ENCODE results near the gene PAPPA2. TPM values are rescaled to one million over a fixed set of nuclear protein-coding genes. Genes with fewer than 3 reads are reported as not detected.
A peak's percentile ranks its signal among the peaks of the same experiment; 100 is the strongest.

PAPPA2 gene
- total RNA-seq, 6 donors from 2014 or later, result under 0.01 to 2.4 (median 0.45) TPM

- Histone ChIP-seq H3K27ac (no peak overlapping the region), H3K27me3 (no peaks in the 10 kb centered on the region), H3K36me3 (no peaks in the 10 kb centered on the region), H3K4me3 (no peak overlapping the region), H3K4me1 (no peaks in the 10 kb centered on the region), H3K9me3 (no peaks in the 10 kb centered on the region)
- no peak for DNase-seq
- ATAC-seq (ENCODE audit: low FRiP score in 2 of 2), result no peak
- WGBS, 2 donors, result 71 to 72% methylated on average over 1 of the region's 1 CpG
- TF ChIP-seq EP300 (IDR thresholded peaks at IDR 0.05) (no peak), POLR2A (IDR thresholded peaks at IDR 0.05) (no peak)
These were observed 22.1 kb downstream of the PAPPA2 start for GRCh38 chr1:176485083-176485482.

DNA sequence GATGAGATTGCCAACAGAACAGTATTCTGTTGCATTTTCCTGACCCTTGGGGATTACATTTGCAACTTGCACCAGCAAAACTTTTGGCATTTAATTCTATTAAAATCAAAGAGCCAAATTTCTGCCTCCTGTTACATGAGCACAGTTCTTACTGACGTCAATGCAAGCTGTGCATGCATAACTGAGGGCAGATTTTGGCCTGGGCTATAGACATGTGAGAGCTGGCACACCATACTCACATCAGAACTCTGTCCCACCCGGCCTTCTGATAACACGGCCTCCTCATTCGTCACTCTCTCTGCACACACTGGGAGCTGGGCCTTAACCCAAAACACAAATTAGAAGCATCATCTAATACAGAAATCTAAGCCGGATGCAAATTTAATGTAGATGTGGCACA is 31.5 kb downstream of the PAPPA2 start:
- ATAC-seq (ENCODE audit: low FRiP score in 2 of 2) (peak in 1 of 2 donors; percentile 40), DNase-seq (no peak)
- Histone ChIP-seq H3K27me3 (no peaks in the 10 kb centered on the region), H3K9me3 (no peaks in the 10 kb centered on the region), H3K36me3 (no peaks in the 10 kb centered on the region), H3K27ac (no peak overlapping the region), H3K4me1 (no peaks in the 10 kb centered on the region), H3K4me3 (no peak overlapping the region)
- TF ChIP-seq POLR2AphosphoS5 (IDR thresholded peaks at IDR 0.05), result no peak
- TF ChIP-seq POLR2A (IDR thresholded peaks at IDR 0.05), result no peak
- no peak for TF ChIP-seq EP300 (IDR thresholded peaks at IDR 0.05)
- TF ChIP-seq, protein P1, sequence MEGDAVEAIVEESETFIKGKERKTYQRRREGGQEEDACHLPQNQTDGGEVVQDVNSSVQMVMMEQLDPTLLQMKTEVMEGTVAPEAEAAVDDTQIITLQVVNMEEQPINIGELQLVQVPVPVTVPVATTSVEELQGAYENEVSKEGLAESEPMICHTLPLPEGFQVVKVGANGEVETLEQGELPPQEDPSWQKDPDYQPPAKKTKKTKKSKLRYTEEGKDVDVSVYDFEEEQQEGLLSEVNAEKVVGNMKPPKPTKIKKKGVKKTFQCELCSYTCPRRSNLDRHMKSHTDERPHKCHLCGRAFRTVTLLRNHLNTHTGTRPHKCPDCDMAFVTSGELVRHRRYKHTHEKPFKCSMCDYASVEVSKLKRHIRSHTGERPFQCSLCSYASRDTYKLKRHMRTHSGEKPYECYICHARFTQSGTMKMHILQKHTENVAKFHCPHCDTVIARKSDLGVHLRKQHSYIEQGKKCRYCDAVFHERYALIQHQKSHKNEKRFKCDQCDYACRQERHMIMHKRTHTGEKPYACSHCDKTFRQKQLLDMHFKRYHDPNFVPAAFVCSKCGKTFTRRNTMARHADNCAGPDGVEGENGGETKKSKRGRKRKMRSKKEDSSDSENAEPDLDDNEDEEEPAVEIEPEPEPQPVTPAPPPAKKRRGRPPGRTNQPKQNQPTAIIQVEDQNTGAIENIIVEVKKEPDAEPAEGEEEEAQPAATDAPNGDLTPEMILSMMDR (IDR thresholded peaks at IDR 0.05), result no peak
- WGBS, 2 donors, result 77 to 83% methylated on average over 5 of the region's 5 CpGs

GRCh38 chr1:176499671-176500070 is 36.7 kb downstream of the PAPPA2 start:
- TF ChIP-seq, protein P1 (IDR thresholded peaks at IDR 0.05), result no peak
- TF ChIP-seq POLR2A (IDR thresholded peaks at IDR 0.05) (no peak), EP300 (IDR thresholded peaks at IDR 0.05) (no peak), POLR2AphosphoS5 (IDR thresholded peaks at IDR 0.05) (no peak)
- DNase-seq (no peak), ATAC-seq (ENCODE audit: low FRiP score in 2 of 2) (no peak)
- Histone ChIP-seq H3K4me1 (no peaks in the 10 kb centered on the region), H3K4me3 (no peak overlapping the region), H3K27me3 (no peaks in the 10 kb centered on the region), H3K9me3 (no peaks in the 10 kb centered on the region), H3K27ac (no peak overlapping the region), H3K36me3 (no peaks in the 10 kb centered on the region)
- 70 to 91% methylated on average over 1 of the region's 1 CpG for WGBS, 2 donors

DNA sequence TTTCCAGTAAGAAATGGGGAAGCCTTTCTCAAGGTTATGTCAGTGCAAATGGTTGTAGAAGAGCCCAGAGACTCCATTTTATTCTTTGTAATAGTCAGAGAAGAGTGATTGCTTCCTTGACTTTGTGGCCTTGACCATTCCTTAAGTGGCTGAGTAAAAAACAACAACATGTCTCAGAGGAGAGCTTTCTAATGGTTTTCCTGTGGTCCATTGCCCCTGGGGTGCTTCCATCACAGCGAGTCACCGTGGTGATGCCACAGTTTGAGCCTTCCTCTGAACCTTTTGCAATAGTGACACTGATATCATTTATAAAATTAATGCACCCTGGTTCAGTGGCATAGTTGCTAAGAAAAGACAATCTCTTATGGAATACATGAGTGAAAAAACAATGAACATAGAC is 38.6 kb downstream of the PAPPA2 start:
- Histone ChIP-seq H3K27ac (no peak overlapping the region), H3K9me3 (no peaks in the 10 kb centered on the region), H3K4me1 (no peaks in the 10 kb centered on the region), H3K4me3 (no peak overlapping the region), H3K27me3 (no peaks in the 10 kb centered on the region), H3K36me3 (no peaks in the 10 kb centered on the region)
- no peak for TF ChIP-seq POLR2A (IDR thresholded peaks at IDR 0.05)
- TF ChIP-seq EP300 (IDR thresholded peaks at IDR 0.05), result no peak
- TF ChIP-seq, protein P1 (IDR thresholded peaks at IDR 0.05), result no peak
- TF ChIP-seq POLR2AphosphoS5 (IDR thresholded peaks at IDR 0.05), result no peak
- 66 to 95% methylated on average over 2 of the region's 2 CpGs for WGBS, 2 donors
- ATAC-seq (ENCODE audit: low FRiP score in 2 of 2) (no peak), DNase-seq (no peak)

DNA sequence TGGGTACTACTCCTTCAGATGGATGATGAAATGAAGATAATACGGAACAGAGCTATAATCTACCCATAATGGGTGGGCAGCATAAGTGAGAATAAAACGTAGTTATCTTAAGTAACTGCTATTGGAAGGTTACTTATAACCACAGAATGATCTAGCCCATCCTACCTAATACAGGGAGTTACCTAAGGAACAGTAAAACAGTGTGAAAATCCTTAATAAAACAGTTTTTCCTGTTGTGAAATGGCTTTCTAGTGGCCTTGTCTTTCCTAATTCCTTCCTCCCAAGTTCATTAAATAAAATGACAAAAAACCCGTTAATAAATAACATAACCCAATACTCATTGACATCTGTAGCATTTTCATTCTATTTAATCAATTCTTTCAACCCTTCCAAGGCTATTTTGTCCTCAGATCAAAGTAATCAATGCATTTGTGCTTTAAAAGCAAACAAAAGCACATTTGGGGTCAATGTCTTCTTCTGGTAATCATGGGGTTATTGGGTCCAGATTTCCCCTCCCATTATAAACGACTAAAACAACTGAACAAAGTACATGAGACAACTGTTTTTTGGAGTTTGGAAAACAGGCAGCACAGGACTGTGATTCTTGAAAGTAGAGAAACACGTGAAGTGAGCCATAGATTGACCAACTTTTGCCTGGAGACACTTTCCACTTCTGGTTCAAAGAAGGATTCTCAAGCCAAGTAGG is 42.0 kb downstream of the PAPPA2 start:
- no peak overlapping the region for H3K4me3 ChIP-seq
- ATAC-seq (ENCODE audit: low FRiP score in 2 of 2) (no peak), DNase-seq (no peak)
- no peak for TF ChIP-seq EP300 (IDR thresholded peaks at IDR 0.05)
- TF ChIP-seq, protein P1 (IDR thresholded peaks at IDR 0.05), result no peak
- no peak for TF ChIP-seq POLR2A (IDR thresholded peaks at IDR 0.05)
- TF ChIP-seq POLR2AphosphoS5 (IDR thresholded peaks at IDR 0.05), result no peak
- no peak overlapping the region for H3K27ac ChIP-seq
- WGBS, 2 donors, result 63 to 76% methylated on average over 5 of the region's 5 CpGs
- no peaks in the 10 kb centered on the region for H3K9me3 ChIP-seq
- no peaks in the 10 kb centered on the region for H3K4me1 ChIP-seq
- no peaks in the 10 kb centered on the region for H3K27me3 ChIP-seq
- H3K36me3 ChIP-seq, result no peaks in the 10 kb centered on the region
